CD4-positive, alpha-beta T cell (primary cell): Measurements from ENCODE around the gene STAT6. TPM values are rescaled to one million over a fixed set of nuclear protein-coding genes. Genes with fewer than 3 reads are reported as not detected.

Experiments
- ATAC-seq: fragments of 200-7000 bp; cut with Tn5 transposase; one replicate; pipeline ENCODE4 v1.10.0; 2022; ENCODE audit warnings: mild to moderate bottlenecking; ENCODE audit not compliant: poor library complexity
- CTCF ChIA-PET: fragments of 350-600 bp; sonication (Branson Sonifier 250); formaldehyde crosslinking; loops from one replicate; lab custom pipeline; 2021; ENCODE audit warnings: antibody characterized with exemption, inconsistent platforms; lab: Charles Lee
- POLR2A ChIA-PET: fragments of 350-600 bp; sonication (Branson Sonifier 250); formaldehyde crosslinking; loops from one replicate; lab custom pipeline; 2021; ENCODE audit warnings: antibody characterized with exemption, inconsistent platforms; lab: Charles Lee
- DNase-seq, 14 experiments: peaks; one replicate each; pipeline ENCODE4 v3.0.0-alpha.2; 2013 to 2020; ENCODE audit warnings: mixed read lengths in 2 of 14
- H3K27ac ChIP-seq, 2 donors: one replicate each; pipeline versions ENCODE4 v1.5.1 to v1.7.0; 2013; ENCODE audit warnings: low read length in 2 of 2, low read depth in 1 of 2, mild to moderate bottlenecking in 1 of 2
- H3K27me3 ChIP-seq, 2 experiments: 1 replicate in 1 of 2; 2 replicates in 1 of 2; pipeline versions ENCODE4 v1.6.1 to v1.7.0; 2013; ENCODE audit warnings: low read length in 2 of 2, control low read depth in 1 of 2, mild to moderate bottlenecking in 1 of 2, moderate library complexity in 1 of 2; ENCODE audit not compliant: insufficient read depth in 2 of 2, control insufficient read depth in 1 of 2
- H3K36me3 ChIP-seq: one replicate; pipeline ENCODE4 v1.6.1; 2013; ENCODE audit warnings: low read length, control low read depth; ENCODE audit not compliant: insufficient read depth
- H3K4me1 ChIP-seq: one replicate; pipeline ENCODE4 v1.6.1; 2013; ENCODE audit warnings: low read length, control low read depth; ENCODE audit not compliant: insufficient read depth
- H3K4me3 ChIP-seq: one replicate; pipeline ENCODE4 v1.5.1; 2013; ENCODE audit warnings: mild to moderate bottlenecking, low read length, moderate library complexity
- H3K9me3 ChIP-seq, 2 experiments: 1 replicate in 1 of 2; 2 replicates in 1 of 2; pipeline versions ENCODE4 v1.6.1 to v1.7.0; 2013; ENCODE audit warnings: low read length in 2 of 2, mild to moderate bottlenecking in 2 of 2, control low read depth in 1 of 2, moderate library complexity in 1 of 2; ENCODE audit not compliant: control insufficient read depth in 1 of 2, insufficient read depth in 1 of 2
- H3K27ac Mint-ChIP-seq: one replicate; pipeline ENCODE4 v1.8.0; 2020; ENCODE audit warnings: mixed read lengths
- H3K27me3 Mint-ChIP-seq: one replicate; pipeline ENCODE4 v1.8.0; 2021; ENCODE audit warnings: mixed read lengths
- H3K36me3 Mint-ChIP-seq: one replicate; pipeline ENCODE4 v1.8.0; 2021; ENCODE audit warnings: low read depth, mixed read lengths
- H3K4me1 Mint-ChIP-seq: one replicate; pipeline ENCODE4 v1.8.0; 2021; ENCODE audit warnings: low read depth, mixed read lengths
- H3K4me3 Mint-ChIP-seq: one replicate; pipeline ENCODE4 v1.8.0; 2020; ENCODE audit warnings: mild to moderate bottlenecking, mixed read lengths
- H3K9me3 Mint-ChIP-seq: one replicate; pipeline ENCODE4 v1.8.0; 2020; ENCODE audit warnings: mixed read lengths
- intact Hi-C, 2 experiments: fragments of 100-400 bp; cut with DNase I in 1 of 2; cut with micrococcal nuclease in 1 of 2; formaldehyde crosslinking; loops; one replicate each; pipeline versions ENCODE4 v1.15.1 to v1.9.0; 2023 to 2025; cut with DNase I, micrococcal nuclease
- total RNA-seq, 174 experiments: library from RNA in 2 of 174; stranded (reverse) in 2 of 174; gene quantifications; one replicate each; pipeline ENCODE4 v1.2.3 and lab custom pipeline; 2021 to 2026
- TF ChIP-seq, protein P1 (sequence below): fragments of 200-600 bp; IDR thresholded peaks from one replicate; pipeline ENCODE4 v1.8.0; 2022; ENCODE audit warnings: antibody characterized with exemption, mild to moderate bottlenecking

The STAT6 gene
- total RNA-seq, 2 experiments from 2014 or later: 133 to 144 TPM

- DNase-seq (peak in 13 of 14 experiments; percentile 33 to 88 (median 66)), ATAC-seq (peak; percentile 39)
- no peaks in the 10 kb centered on the region for H3K9me3 Mint-ChIP-seq
- intact Hi-C loops: loop anchor here (1.0 to 10.0 kb wide), 4 partner anchors 9 to 453 kb away; partner anchors contain the start of genes STAT6 (in 2 of the 2) and BAZ2A (in 1 of the 2)
- H3K9me3 ChIP-seq: no peaks in the 10 kb centered on the region
- ChIA-PET POLR2A (interaction anchor here (1.2 to 14.4 kb wide), 8 partner anchors 10 to 401 kb away, joined by 3 to 344 read pairs (median 9); partner anchors contain the start of genes NEMP1 and STAT6), CTCF (interaction anchor here (0.6 to 2.0 kb wide), 2 partner anchors 18 to 24 kb away, joined by 4 to 12 read pairs; no protein-coding TSS in a partner anchor)
- H3K4me1 ChIP-seq: peaks cover 63% of the 10 kb centered on the region
- TF ChIP-seq, protein P1, sequence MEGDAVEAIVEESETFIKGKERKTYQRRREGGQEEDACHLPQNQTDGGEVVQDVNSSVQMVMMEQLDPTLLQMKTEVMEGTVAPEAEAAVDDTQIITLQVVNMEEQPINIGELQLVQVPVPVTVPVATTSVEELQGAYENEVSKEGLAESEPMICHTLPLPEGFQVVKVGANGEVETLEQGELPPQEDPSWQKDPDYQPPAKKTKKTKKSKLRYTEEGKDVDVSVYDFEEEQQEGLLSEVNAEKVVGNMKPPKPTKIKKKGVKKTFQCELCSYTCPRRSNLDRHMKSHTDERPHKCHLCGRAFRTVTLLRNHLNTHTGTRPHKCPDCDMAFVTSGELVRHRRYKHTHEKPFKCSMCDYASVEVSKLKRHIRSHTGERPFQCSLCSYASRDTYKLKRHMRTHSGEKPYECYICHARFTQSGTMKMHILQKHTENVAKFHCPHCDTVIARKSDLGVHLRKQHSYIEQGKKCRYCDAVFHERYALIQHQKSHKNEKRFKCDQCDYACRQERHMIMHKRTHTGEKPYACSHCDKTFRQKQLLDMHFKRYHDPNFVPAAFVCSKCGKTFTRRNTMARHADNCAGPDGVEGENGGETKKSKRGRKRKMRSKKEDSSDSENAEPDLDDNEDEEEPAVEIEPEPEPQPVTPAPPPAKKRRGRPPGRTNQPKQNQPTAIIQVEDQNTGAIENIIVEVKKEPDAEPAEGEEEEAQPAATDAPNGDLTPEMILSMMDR: no peak
- H3K4me3 ChIP-seq: peak overlapping the region; percentile 82
- H3K4me3 Mint-ChIP-seq: peak overlapping the region; percentile 98
- no peaks in the 10 kb centered on the region for H3K27me3 Mint-ChIP-seq
- H3K27ac ChIP-seq: peak overlapping the region; percentile 99
- no peaks in the 10 kb centered on the region for H3K27me3 ChIP-seq
- peaks cover 63% of the 10 kb centered on the region for H3K4me1 Mint-ChIP-seq
- H3K36me3 Mint-ChIP-seq: peaks cover 47% of the 10 kb centered on the region
- peak overlapping the region; percentile 98 for H3K27ac Mint-ChIP-seq
- H3K36me3 ChIP-seq: peaks cover 21% of the 10 kb centered on the region
Observed at GRCh38 chr12:57087691-57088353, 23.3 kb downstream of the STAT6 start.

DNA sequence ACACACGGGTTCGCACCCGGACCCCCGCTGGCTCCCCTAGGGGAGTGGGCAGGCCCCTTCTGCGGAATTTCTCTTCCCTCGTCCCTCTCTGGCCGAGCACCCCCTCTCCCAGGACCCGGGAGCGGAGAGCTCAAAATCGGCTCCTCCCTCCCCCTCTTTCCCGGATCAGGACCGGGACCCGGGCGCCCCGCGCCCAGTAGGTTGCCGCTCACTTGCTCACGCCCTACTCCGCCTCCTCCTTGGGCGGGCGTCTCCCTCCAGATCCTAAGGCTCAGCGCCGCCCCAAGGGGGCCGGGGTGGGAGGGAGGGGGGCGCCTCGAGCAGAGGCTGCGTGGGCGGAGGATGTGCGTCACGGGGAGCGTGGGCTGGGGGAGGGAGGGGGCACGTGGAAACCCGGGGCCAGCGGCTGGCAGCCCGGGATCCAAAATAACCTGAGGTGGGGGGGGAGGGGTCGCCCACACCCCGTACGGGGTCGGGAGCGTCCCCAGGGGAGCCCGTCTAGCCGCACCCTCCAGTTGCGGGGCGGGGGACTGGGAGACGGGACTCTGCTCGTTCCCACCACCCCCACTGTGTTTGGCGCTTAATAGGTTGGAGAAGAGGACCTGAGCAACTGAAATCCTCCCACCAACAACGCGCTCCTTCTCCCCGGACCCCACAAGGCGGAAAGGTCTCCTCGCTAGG, 24.0 kb downstream of the STAT6 start:
- Mint-ChIP-seq H3K9me3 (no peaks in the 10 kb centered on the region), H3K4me3 (peak overlapping the region; percentile 98), H3K36me3 (peaks cover 42% of the 10 kb centered on the region), H3K4me1 (peaks cover 57% of the 10 kb centered on the region), H3K27ac (peak overlapping the region; percentile 98), H3K27me3 (no peaks in the 10 kb centered on the region)
- ChIA-PET POLR2A (interaction anchor here (0.6 to 14.4 kb wide), 11 partner anchors 9 to 459 kb away, joined by 3 to 344 read pairs (median 5); partner anchors contain the start of genes NEMP1 and STAT6), CTCF (interaction anchor here (0.6 to 2.0 kb wide), 2 partner anchors 18 to 25 kb away, joined by 4 to 12 read pairs (median 5); no protein-coding TSS in a partner anchor)
- peak; percentile 56 for ATAC-seq
- no peaks in the 10 kb centered on the region for H3K27me3 ChIP-seq
- peak overlapping the region; percentile 99 for H3K27ac ChIP-seq
- peaks cover 56% of the 10 kb centered on the region for H3K4me1 ChIP-seq
- intact Hi-C loops: loop anchor here (1.0 to 10.0 kb wide), 3 partner anchors 8 to 452 kb away; partner anchors contain the start of gene BAZ2A (in 1 of the 2)
- no peaks in the 10 kb centered on the region for H3K9me3 ChIP-seq
- TF ChIP-seq, protein P1: no peak
- H3K36me3 ChIP-seq: peaks cover 15% of the 10 kb centered on the region
- DNase-seq: peak; percentile 82 to 95 (median 90)
- peak overlapping the region; percentile 82 for H3K4me3 ChIP-seq

DNA sequence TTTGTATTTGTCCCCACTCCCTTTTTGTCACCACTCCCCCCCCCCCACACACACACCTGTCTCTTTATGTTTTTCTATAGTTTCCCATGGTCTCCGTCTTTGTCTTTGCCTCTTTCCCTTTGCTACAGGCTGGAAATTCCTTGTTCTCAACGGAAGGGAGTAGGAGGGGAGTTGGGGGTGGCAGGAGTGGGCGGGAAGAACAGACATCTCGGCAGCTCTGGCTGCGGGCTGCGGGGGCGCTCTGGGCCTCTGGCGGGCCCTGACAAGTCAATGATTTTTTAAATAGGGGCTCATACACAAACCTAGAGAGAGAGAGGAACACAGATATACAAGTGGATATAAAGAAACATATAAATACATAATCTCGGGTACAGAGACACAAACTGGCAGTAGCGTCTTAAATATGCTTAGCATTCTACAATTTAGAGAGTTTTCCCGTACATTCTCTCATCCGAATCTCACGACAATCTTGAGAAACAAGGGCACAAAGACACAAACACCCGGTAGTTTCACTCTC, 24.6 kb downstream of the STAT6 start:
- H3K27me3 ChIP-seq: no peaks in the 10 kb centered on the region
- ATAC-seq (no peak), DNase-seq (peak in 9 of 14 experiments; percentile 32 to 73 (median 55))
- Mint-ChIP-seq H3K27me3 (no peaks in the 10 kb centered on the region), H3K4me3 (peak overlapping the region; percentile 98), H3K36me3 (peaks cover 36% of the 10 kb centered on the region), H3K4me1 (peaks cover 51% of the 10 kb centered on the region), H3K9me3 (no peaks in the 10 kb centered on the region), H3K27ac (peak overlapping the region; percentile 98)
- no peaks in the 10 kb centered on the region for H3K9me3 ChIP-seq
- peak overlapping the region; percentile 99 for H3K27ac ChIP-seq
- CTCF ChIA-PET: interaction anchor here (1.0 to 2.0 kb wide), 2 partner anchors 17 to 26 kb away, joined by 5 to 12 read pairs; no protein-coding TSS in a partner anchor
- intact Hi-C loops: loop anchor here (1.0 to 10.0 kb wide), 3 partner anchors 7 to 452 kb away; partner anchors contain the start of gene BAZ2A (in 1 of the 2)
- peaks cover 50% of the 10 kb centered on the region for H3K4me1 ChIP-seq
- POLR2A ChIA-PET: interaction anchor here (0.6 to 14.4 kb wide), 7 partner anchors 8 to 458 kb away, joined by 3 to 344 read pairs (median 3); partner anchors contain the start of genes NEMP1 and STAT6
- H3K36me3 ChIP-seq: peaks cover 9% of the 10 kb centered on the region
- peak overlapping the region; percentile 82 for H3K4me3 ChIP-seq
- TF ChIP-seq, protein P1: peak; percentile 24
